T-cell (primary cell): Measurements from ENCODE around the gene CALD1. TPM values are rescaled to one million over a fixed set of nuclear protein-coding genes. Genes with fewer than 3 reads are reported as not detected.

Experiments
- ATAC-seq, 4 experiments: fragments of 200-7000 bp in 3 of 4; fragments of 150-1000 bp in 1 of 4; cut with Tn5 transposase; replicated peaks in 1 of 4; 1 replicate in 3 of 4; 2 replicates in 1 of 4; pipeline ENCODE4 v1.10.0; 2021; ENCODE audit warnings: moderate library complexity in 3 of 4, mild to moderate bottlenecking in 2 of 4, moderate number of reproducible peaks in 1 of 4
- CTCF ChIA-PET, 2 donors: fragments of 300-600 bp; sonication (Branson Sonifier 250); formaldehyde crosslinking; loops; one replicate each; lab custom pipeline; 2022; ENCODE audit warnings: antibody characterized with exemption in 2 of 2; lab: Charles Lee
- POLR2A ChIA-PET, 2 donors: fragments of 300-600 bp; sonication (Branson Sonifier 250); formaldehyde crosslinking; loops; one replicate each; lab custom pipeline; 2022; ENCODE audit warnings: antibody characterized with exemption in 2 of 2; lab: Charles Lee
- DNase-seq, 35 experiments: peaks; one replicate each; pipeline versions ENCODE4 v3.0.0 to v3.0.0-alpha.2; 2013 to 2023
- H3K27ac ChIP-seq: one replicate; pipeline ENCODE4 v1.5.1; 2013; ENCODE audit warnings: low read length
- H3K27me3 ChIP-seq, 2 experiments: replicated peaks in 1 of 2; 1 replicate in 1 of 2; 2 replicates in 1 of 2; pipeline versions ENCODE4 v1.6.1 to v1.7.0; 2013; ENCODE audit warnings: low read length in 1 of 2, mixed read lengths in 1 of 2; ENCODE audit not compliant: control insufficient read depth in 2 of 2, insufficient read depth in 2 of 2; ENCODE audit errors: extremely low read depth in 1 of 2
- H3K36me3 ChIP-seq, 2 donors: 1 replicate in 1 of 2; 2 replicates in 1 of 2; pipeline versions ENCODE4 v1.6.1 to v1.7.0; 2013; ENCODE audit warnings: low read length in 1 of 2; ENCODE audit not compliant: control insufficient read depth in 2 of 2, insufficient read depth in 1 of 2; ENCODE audit errors: extremely low read depth in 1 of 2
- H3K4me1 ChIP-seq, 2 experiments: 1 replicate in 1 of 2; 2 replicates in 1 of 2; pipeline versions ENCODE4 v1.6.1 to v1.7.0; 2013; ENCODE audit warnings: low read length in 2 of 2, mixed read lengths in 1 of 2; ENCODE audit not compliant: insufficient read depth in 2 of 2, control insufficient read depth in 1 of 2; ENCODE audit errors: extremely low read depth in 1 of 2
- H3K4me3 ChIP-seq, 2 donors: 1 replicate in 1 of 2; 2 replicates in 1 of 2; pipeline versions ENCODE4 v1.5.1 to v1.7.0; 2013; ENCODE audit warnings: mild to moderate bottlenecking in 2 of 2, low read length in 1 of 2, moderate library complexity in 1 of 2; ENCODE audit not compliant: control insufficient read depth in 1 of 2; ENCODE audit errors: extremely low read depth in 1 of 2
- H3K9me3 ChIP-seq: 2 replicates; pipeline ENCODE4 v1.7.0; 2013
- H3K27ac Mint-ChIP-seq, 2 donors: one replicate each; pipeline ENCODE4 v1.8.0; 2020 to 2021; ENCODE audit warnings: mild to moderate bottlenecking in 2 of 2, mixed read lengths in 2 of 2
- H3K27me3 Mint-ChIP-seq, 2 donors: one replicate each; pipeline ENCODE4 v1.8.0; 2021 to 2022; ENCODE audit warnings: mixed read lengths in 2 of 2
- H3K36me3 Mint-ChIP-seq: one replicate; pipeline ENCODE4 v1.8.0; 2021; ENCODE audit warnings: mixed read lengths
- H3K4me1 Mint-ChIP-seq, 3 donors: one replicate each; pipeline ENCODE4 v1.8.0; 2020 to 2022; ENCODE audit warnings: mixed read lengths in 3 of 3, mild to moderate bottlenecking in 1 of 3
- H3K4me3 Mint-ChIP-seq, 3 donors: one replicate each; pipeline ENCODE4 v1.8.0; 2020 to 2022; ENCODE audit warnings: mild to moderate bottlenecking in 3 of 3, mixed read lengths in 3 of 3, moderate library complexity in 3 of 3
- H3K9me3 Mint-ChIP-seq, 3 donors: one replicate each; pipeline ENCODE4 v1.8.0; 2020 to 2022; ENCODE audit warnings: mixed read lengths in 3 of 3
- WGBS: methylation state at CpG from one replicate; pipeline ENCODE4 v1.1.5; 2013; ENCODE audit warnings: missing lambda C conversion rate; ENCODE audit not compliant: insufficient coverage; 5-methylcytosine and 5-hydroxymethylcytosine counted together
- total RNA-seq, 35 experiments: library from RNA in 6 of 35; stranded (reverse) in 6 of 35; fragments of 120-200 nt in 1 of 35; gene quantifications; one replicate each; pipeline versions ENCODE4 v1.2.1 to v1.2.4 and lab custom pipeline; 2013 to 2026

The CALD1 gene
- total RNA-seq, 5 donors from 2014 or later (not counting 1 experiment from before 2014, with no cell fraction given): 0.95 to 2.4 (median 1.4) TPM; not detected in 1

- 55% methylated on average over 4 of the region's 6 CpGs for WGBS
- Mint-ChIP-seq H3K9me3 (no peaks in the 10 kb centered on the region), H3K36me3 (no peaks in the 10 kb centered on the region), H3K4me1 (peaks cover 4 to 32% (median 8%) of the 10 kb centered on the region in 3 donors), H3K27me3 (peaks cover 0 to 9% of the 10 kb centered on the region in 2 donors), H3K27ac (no peak overlapping the region), H3K4me3 (no peak overlapping the region)
- POLR2A ChIA-PET: interaction anchor here in 1 of 2 donors (0.5 kb wide), 1 partner anchor 242 kb away, joined by 3 read pairs; no protein-coding TSS in a partner anchor
- no peak overlapping the region for H3K4me3 ChIP-seq
- DNase-seq (no peak), ATAC-seq (no peak)
- CTCF ChIA-PET: no interaction called here
- H3K4me1 ChIP-seq: no peaks in the 10 kb centered on the region
- no peaks in the 10 kb centered on the region for H3K36me3 ChIP-seq
- no peaks in the 10 kb centered on the region for H3K9me3 ChIP-seq
- H3K27ac ChIP-seq: no peak overlapping the region
- peaks cover 0 to 7% of the 10 kb centered on the region in 2 experiments for H3K27me3 ChIP-seq
These were observed 93.8 kb downstream of the CALD1 start for GRCh38 chr7:134873253-134873652.

GRCh38 chr7:134874407-134874806, 95.0 kb downstream of the CALD1 start:
- Histone ChIP-seq H3K9me3 (no peaks in the 10 kb centered on the region), H3K4me3 (no peak overlapping the region), H3K27me3 (peaks cover 0 to 7% of the 10 kb centered on the region in 2 experiments), H3K4me1 (no peaks in the 10 kb centered on the region), H3K27ac (no peak overlapping the region), H3K36me3 (no peaks in the 10 kb centered on the region)
- Mint-ChIP-seq H3K27ac (no peak overlapping the region), H3K4me1 (peaks cover 4 to 27% (median 8%) of the 10 kb centered on the region in 3 donors), H3K4me3 (no peak overlapping the region), H3K36me3 (no peaks in the 10 kb centered on the region), H3K27me3 (peaks cover 0 to 9% of the 10 kb centered on the region in 2 donors), H3K9me3 (no peaks in the 10 kb centered on the region)
- ChIA-PET CTCF (no interaction called here), POLR2A (no interaction called here)
- WGBS: 93% methylated on average over 3 of the region's 5 CpGs
- DNase-seq: no peak
- no peak for ATAC-seq

- ATAC-seq (no peak), DNase-seq (no peak)
- H3K4me1 Mint-ChIP-seq: peaks cover 2 to 15% (median 3%) of the 10 kb centered on the region in 3 donors
- Histone ChIP-seq H3K27me3 (peaks cover 0 to 7% of the 10 kb centered on the region in 2 experiments), H3K4me3 (no peak overlapping the region), H3K4me1 (no peaks in the 10 kb centered on the region), H3K9me3 (no peaks in the 10 kb centered on the region), H3K36me3 (no peaks in the 10 kb centered on the region), H3K27ac (no peak overlapping the region)
- H3K36me3 Mint-ChIP-seq: no peaks in the 10 kb centered on the region
- ChIA-PET CTCF (no interaction called here), POLR2A (no interaction called here)
- no peaks in the 10 kb centered on the region for H3K9me3 Mint-ChIP-seq
- WGBS: 100% methylated on average over 1 of the region's 5 CpGs
- H3K27ac Mint-ChIP-seq: no peak overlapping the region
- no peak overlapping the region for H3K4me3 Mint-ChIP-seq
- peaks cover 0 to 9% of the 10 kb centered on the region in 2 donors for H3K27me3 Mint-ChIP-seq
These were observed 96.4 kb downstream of the CALD1 start for GRCh38 chr7:134875867-134876266.

GRCh38 chr7:134878746-134879357, 99.4 kb downstream of the CALD1 start:
- H3K36me3 Mint-ChIP-seq: no peaks in the 10 kb centered on the region
- DNase-seq: no peak
- ChIA-PET CTCF (interaction anchor here in 1 of 2 donors (0.7 kb wide), 1 partner anchor 385 kb away, joined by 4 read pairs; no protein-coding TSS in a partner anchor), POLR2A (interaction anchor here in 1 of 2 donors (0.5 kb wide), 1 partner anchor 76 kb away, joined by 3 read pairs; no protein-coding TSS in a partner anchor)
- H3K27ac ChIP-seq: no peak overlapping the region
- no peaks in the 10 kb centered on the region for H3K9me3 Mint-ChIP-seq
- peaks cover 0 to 4% of the 10 kb centered on the region in 2 experiments for H3K27me3 ChIP-seq
- H3K4me3 ChIP-seq: no peak overlapping the region
- no peak overlapping the region for H3K4me3 Mint-ChIP-seq
- H3K4me1 Mint-ChIP-seq: no peaks in the 10 kb centered on the region
- H3K9me3 ChIP-seq: no peaks in the 10 kb centered on the region
- peaks cover 0 to 5% of the 10 kb centered on the region in 2 donors for H3K27me3 Mint-ChIP-seq
- no peak overlapping the region for H3K27ac Mint-ChIP-seq
- no peaks in the 10 kb centered on the region for H3K4me1 ChIP-seq
- H3K36me3 ChIP-seq: no peaks in the 10 kb centered on the region
- ATAC-seq: no peak

- no peak overlapping the region for H3K27ac Mint-ChIP-seq
- H3K9me3 ChIP-seq: no peaks in the 10 kb centered on the region
- no peaks in the 10 kb centered on the region for H3K4me1 ChIP-seq
- H3K27ac ChIP-seq: no peak overlapping the region
- ChIA-PET CTCF (no interaction called here), POLR2A (no interaction called here)
- no peaks in the 10 kb centered on the region for H3K27me3 ChIP-seq
- no peaks in the 10 kb centered on the region for H3K36me3 Mint-ChIP-seq
- H3K27me3 Mint-ChIP-seq: peaks cover 0 to 5% of the 10 kb centered on the region in 2 donors
- no peak for DNase-seq
- no peaks in the 10 kb centered on the region for H3K36me3 ChIP-seq
- no peaks in the 10 kb centered on the region for H3K9me3 Mint-ChIP-seq
- WGBS: no CpG with 5 or more reads among the region's 4 CpGs
- H3K4me1 Mint-ChIP-seq: no peaks in the 10 kb centered on the region
- no peak for ATAC-seq
- H3K4me3 Mint-ChIP-seq: no peak overlapping the region
- no peak overlapping the region for H3K4me3 ChIP-seq
These were observed 100.5 kb downstream of the CALD1 start for GRCh38 chr7:134879815-134880475.

GRCh38 chr7:134882481-134882880, 103.0 kb downstream of the CALD1 start:
- H3K4me3 Mint-ChIP-seq: no peak overlapping the region
- Histone ChIP-seq H3K4me1 (peaks cover 3 to 5% of the 10 kb centered on the region in 2 experiments), H3K27me3 (no peaks in the 10 kb centered on the region), H3K9me3 (no peaks in the 10 kb centered on the region), H3K36me3 (no peaks in the 10 kb centered on the region), H3K27ac (no peak overlapping the region), H3K4me3 (no peak overlapping the region)
- H3K9me3 Mint-ChIP-seq: no peaks in the 10 kb centered on the region
- POLR2A ChIA-PET: no interaction called here
- no peaks in the 10 kb centered on the region for H3K36me3 Mint-ChIP-seq
- WGBS: no CpG with 5 or more reads among the region's 1 CpG
- no peaks in the 10 kb centered on the region for H3K27me3 Mint-ChIP-seq
- peaks cover 16 to 22% (median 19%) of the 10 kb centered on the region in 3 donors for H3K4me1 Mint-ChIP-seq
- ATAC-seq: no peak
- CTCF ChIA-PET: interaction anchor here in 1 of 2 donors (0.5 kb wide), 1 partner anchor 449 kb away, joined by 3 read pairs; no protein-coding TSS in a partner anchor
- no peak for DNase-seq
- H3K27ac Mint-ChIP-seq: no peak overlapping the region
